Aorta (tissue), 5 donors: ENCODE measurements around the gene ADI1. TPM values are rescaled to one million over a fixed set of nuclear protein-coding genes. Genes with fewer than 3 reads are reported as not detected.
A peak's percentile ranks its signal among the peaks of the same experiment; 100 is the strongest.

Experiments
- ATAC-seq: fragments of 200-7000 bp; cut with Tn5 transposase; one replicate; pipeline ENCODE4 v1.9.1; 2022; ENCODE audit warnings: moderate library complexity; ENCODE audit not compliant: low FRiP score
- DNase-seq, 2 donors: peaks; one replicate each; pipeline ENCODE4 v3.0.0-alpha.2; 2020
- H3K27ac ChIP-seq, 2 donors: one replicate each; pipeline ENCODE4 v1.5.1; 2013; ENCODE audit warnings: low read length in 2 of 2, mild to moderate bottlenecking in 2 of 2, moderate library complexity in 2 of 2, control low read depth in 1 of 2, inconsistent platforms in 1 of 2, low read depth in 1 of 2
- H3K27me3 ChIP-seq, 2 donors: one replicate each; pipeline ENCODE4 v1.6.1; 2013; ENCODE audit warnings: control low read depth in 1 of 2, low read length in 1 of 2, mild to moderate bottlenecking in 1 of 2, moderate library complexity in 1 of 2; ENCODE audit not compliant: insufficient read depth in 2 of 2, control insufficient read depth in 1 of 2
- H3K36me3 ChIP-seq, 2 donors: one replicate each; pipeline ENCODE4 v1.6.1; 2013; ENCODE audit warnings: control low read depth in 1 of 2, low read length in 1 of 2, mild to moderate bottlenecking in 1 of 2; ENCODE audit not compliant: insufficient read depth in 2 of 2, control insufficient read depth in 1 of 2
- H3K4me1 ChIP-seq, 2 donors: one replicate each; pipeline ENCODE4 v1.6.1; 2013; ENCODE audit warnings: low read length in 2 of 2, control low read depth in 1 of 2, mild to moderate bottlenecking in 1 of 2, moderate library complexity in 1 of 2; ENCODE audit not compliant: insufficient read depth in 2 of 2, control insufficient read depth in 1 of 2
- H3K4me3 ChIP-seq, 2 donors: one replicate each; pipeline ENCODE4 v1.5.1; 2013; ENCODE audit warnings: low read length in 2 of 2, control low read depth in 1 of 2, mild to moderate bottlenecking in 1 of 2
- H3K9me3 ChIP-seq: one replicate; pipeline ENCODE4 v1.6.1; 2013; ENCODE audit warnings: mild to moderate bottlenecking, low read length; ENCODE audit not compliant: control insufficient read depth
- WGBS, 2 donors: extraction: QIAGEN DNeasy Blood & Tissue Kit; methylation state at CpG; one replicate each; pipeline ENCODE4 v1.1.7; 2013; 5-methylcytosine and 5-hydroxymethylcytosine counted together
- intact Hi-C, 2 donors: fragments of 100-400 bp; cut with DNase I; formaldehyde crosslinking; loops; one replicate each; pipeline versions ENCODE4 v1.14.2 to v1.15.0; 2022
- polyA plus RNA-seq, 2 donors: library from polyadenylated mRNA; stranded (reverse); fragments of 200-250 nt; gene quantifications; one replicate each; pipeline ENCODE4 v1.2.3, GENCODE V29; 2013
- total RNA-seq, 2 donors: library from RNA; stranded (reverse); fragmentation: NEBNext Ultra II Directional; extraction: Animal tissue kit (Norgen Biotek cat#: 25700); gene quantifications; one replicate each; pipeline ENCODE4 v1.2.1, GENCODE V29; 2021
- donor health status: healthy with polysubstance abuse.
- donor health status: Bipolar disorder and iron deficiency.
- donor health status: DM: no; HTN: no; CAD: no.
- donor health status: DM: no; HTN: no; CAD: no.
- donor health status: DM: yes; HTN: yes; CAD: no.

ADI1 gene
- total and polyA plus RNA-seq, 4 donors, result 63.7 to 206 (median 114) TPM

DNA sequence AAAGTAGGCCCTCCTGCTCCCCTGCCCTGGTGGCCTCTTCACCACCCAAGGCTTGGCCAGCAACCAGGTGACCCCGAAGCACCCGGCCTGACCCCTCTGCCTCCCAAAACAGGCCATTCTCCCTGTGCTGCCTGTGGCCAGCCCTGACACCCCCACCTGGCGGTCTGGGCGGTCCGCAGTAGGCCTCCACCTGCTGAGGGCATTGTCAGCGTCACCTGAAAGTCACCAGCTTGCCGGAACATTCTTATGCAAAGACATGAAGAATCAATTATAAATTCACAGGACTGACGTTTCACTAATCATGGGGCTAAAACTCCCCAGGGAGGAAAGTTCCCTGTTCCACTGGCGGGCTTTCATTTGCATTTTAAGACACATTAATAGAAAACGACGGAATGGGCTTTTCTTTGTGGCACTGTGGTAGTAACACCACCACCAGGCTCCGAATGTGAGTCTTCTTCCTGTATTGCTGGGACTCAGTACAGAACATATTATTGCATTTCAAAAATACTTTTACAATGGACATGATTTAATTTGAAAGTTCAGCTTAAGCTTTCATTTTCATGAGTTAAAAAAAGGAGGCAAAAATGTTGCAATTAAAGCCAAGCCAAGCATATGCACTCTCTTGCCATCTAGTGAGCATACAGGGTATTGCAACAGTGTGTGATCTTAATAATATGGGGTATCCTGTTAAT is 57.4 kb downstream of the ADI1 start:
- intact Hi-C loops, result loop anchor here in 1 of 2 donors (5.0 kb wide), 1 partner anchor 40 kb away; no protein-coding TSS in a partner anchor
- H3K4me1 ChIP-seq, result no peaks in the 10 kb centered on the region
- ATAC-seq, result peak; percentile 62
- H3K36me3 ChIP-seq, result peaks cover 0 to 5% of the 10 kb centered on the region in 2 donors
- no peaks in the 10 kb centered on the region for H3K27me3 ChIP-seq
- DNase-seq, result peak in 1 of 2 donors; percentile 63
- H3K4me3 ChIP-seq, result no peak overlapping the region
- H3K9me3 ChIP-seq, result no peaks in the 10 kb centered on the region
- WGBS, 2 donors, result 46 to 52% methylated on average over 12 of the region's 12 CpGs
- peak overlapping the region in 1 of 2 donors; percentile 57 for H3K27ac ChIP-seq

DNA sequence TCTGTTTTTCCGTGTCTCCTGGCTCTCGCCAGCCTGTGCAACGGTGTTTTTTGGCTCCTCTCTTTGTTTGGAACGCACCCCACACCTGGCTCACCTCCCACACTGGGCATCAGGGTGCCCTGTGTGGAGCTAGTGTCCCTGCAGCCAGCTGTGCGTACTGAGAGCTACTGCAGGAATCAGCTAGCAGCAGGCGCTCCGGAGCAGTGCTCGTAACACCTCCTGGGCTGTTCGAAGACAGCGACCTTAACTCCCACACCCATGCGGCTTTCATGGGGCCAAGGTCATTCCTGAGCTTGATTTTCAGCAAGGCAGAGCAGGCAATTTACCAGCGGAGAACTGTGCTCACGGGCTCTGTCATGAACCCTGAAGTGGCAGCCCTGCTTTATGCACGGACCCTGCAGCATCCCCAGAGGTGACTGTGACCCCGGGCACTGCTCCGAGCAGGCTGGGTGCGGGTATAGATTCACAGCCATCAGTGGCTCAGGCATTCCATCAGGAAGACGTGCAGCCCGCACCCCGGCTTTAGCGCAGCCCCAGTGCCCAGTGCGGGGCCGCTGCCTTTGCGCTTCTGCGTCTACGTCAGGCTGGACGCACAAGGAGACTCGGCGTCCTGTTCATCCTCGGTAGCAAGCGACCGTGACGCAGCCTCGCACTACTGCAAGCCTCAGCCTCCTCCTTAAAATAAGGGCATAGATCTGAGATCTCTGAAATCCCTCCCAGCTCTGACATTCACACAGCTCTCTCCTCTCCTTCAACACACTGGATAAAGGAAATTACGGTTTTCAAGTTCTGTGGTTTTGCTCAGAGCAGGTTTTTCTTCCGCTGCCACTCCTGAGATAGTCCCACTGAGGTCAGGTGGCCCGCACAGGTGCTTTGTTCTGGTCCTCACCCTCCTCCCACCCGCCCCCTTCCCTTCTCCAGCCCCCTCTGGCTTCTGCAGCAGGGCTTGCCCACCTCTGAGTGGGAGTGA is 58.2 kb downstream of the ADI1 start:
- intact Hi-C loops, result loop anchor here in 1 of 2 donors (5.0 kb wide), 1 partner anchor 39 kb away; no protein-coding TSS in a partner anchor
- 78 to 81% methylated on average over 38 of the region's 38 CpGs for WGBS, 2 donors
- Histone ChIP-seq H3K4me1 (no peaks in the 10 kb centered on the region), H3K27me3 (no peaks in the 10 kb centered on the region), H3K36me3 (peaks cover 0 to 5% of the 10 kb centered on the region in 2 donors), H3K4me3 (no peak overlapping the region), H3K27ac (peak overlapping the region in 1 of 2 donors; percentile 57), H3K9me3 (no peaks in the 10 kb centered on the region)
- ATAC-seq, result no peak
- peak in 1 of 2 donors; percentile 61 for DNase-seq

DNA sequence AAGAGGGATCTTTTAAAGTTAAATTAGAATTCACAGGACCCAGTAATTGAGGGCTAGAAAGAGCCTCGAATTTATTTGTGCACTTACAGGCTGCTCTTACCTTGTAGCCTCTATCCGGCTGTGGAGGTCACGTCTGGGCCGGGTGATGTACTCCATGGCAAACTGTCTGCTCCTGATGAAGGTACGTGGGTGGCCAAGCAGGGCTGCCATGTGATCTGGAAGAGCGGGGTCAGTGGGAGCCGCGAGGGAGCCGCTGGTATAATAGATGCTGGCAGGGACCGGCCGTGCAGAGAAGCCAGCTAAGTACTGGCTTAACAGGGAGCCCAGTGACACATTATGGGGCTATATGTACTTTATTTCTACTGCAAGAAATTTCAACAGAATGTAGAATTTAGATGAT is 59.2 kb downstream of the ADI1 start:
- peak in 1 of 2 donors; percentile 45 for DNase-seq
- WGBS, 2 donors, result 74% methylated on average over 11 of the region's 11 CpGs
- H3K4me3 ChIP-seq, result no peak overlapping the region
- H3K36me3 ChIP-seq, result peaks cover 0 to 5% of the 10 kb centered on the region in 2 donors
- ATAC-seq, result no peak
- H3K9me3 ChIP-seq, result no peaks in the 10 kb centered on the region
- no peaks in the 10 kb centered on the region for H3K4me1 ChIP-seq
- H3K27me3 ChIP-seq, result no peaks in the 10 kb centered on the region
- intact Hi-C loops, result loop anchor here in 1 of 2 donors (5.0 kb wide), 1 partner anchor 38 kb away; no protein-coding TSS in a partner anchor
- H3K27ac ChIP-seq, result no peak overlapping the region

GRCh38 chr2:3459185-3460015 is 59.9 kb downstream of the ADI1 start:
- no peak for ATAC-seq
- H3K4me3 ChIP-seq, result no peak overlapping the region
- peaks cover 0 to 8% of the 10 kb centered on the region in 2 donors for H3K36me3 ChIP-seq
- intact Hi-C loops, result loop anchor here in 1 of 2 donors (5.0 kb wide), 1 partner anchor 37 kb away; no protein-coding TSS in a partner anchor
- no peak overlapping the region for H3K27ac ChIP-seq
- H3K27me3 ChIP-seq, result no peaks in the 10 kb centered on the region
- H3K9me3 ChIP-seq, result no peaks in the 10 kb centered on the region
- H3K4me1 ChIP-seq, result no peaks in the 10 kb centered on the region
- DNase-seq, result peak in 1 of 2 donors; percentile 66
- 77 to 84% methylated on average over 23 to 25 of the region's 25 CpGs for WGBS, 2 donors

GRCh38 chr2:3458396-3459184 is 60.7 kb downstream of the ADI1 start:
- Histone ChIP-seq H3K4me1 (no peaks in the 10 kb centered on the region), H3K4me3 (no peak overlapping the region), H3K27me3 (no peaks in the 10 kb centered on the region), H3K9me3 (no peaks in the 10 kb centered on the region), H3K27ac (no peak overlapping the region), H3K36me3 (peaks cover 0 to 8% of the 10 kb centered on the region in 2 donors)
- 88 to 89% methylated on average over 10 of the region's 10 CpGs for WGBS, 2 donors
- no peak for ATAC-seq
- peak in 1 of 2 donors; percentile 51 for DNase-seq
- intact Hi-C loops, result no loop called here

DNA sequence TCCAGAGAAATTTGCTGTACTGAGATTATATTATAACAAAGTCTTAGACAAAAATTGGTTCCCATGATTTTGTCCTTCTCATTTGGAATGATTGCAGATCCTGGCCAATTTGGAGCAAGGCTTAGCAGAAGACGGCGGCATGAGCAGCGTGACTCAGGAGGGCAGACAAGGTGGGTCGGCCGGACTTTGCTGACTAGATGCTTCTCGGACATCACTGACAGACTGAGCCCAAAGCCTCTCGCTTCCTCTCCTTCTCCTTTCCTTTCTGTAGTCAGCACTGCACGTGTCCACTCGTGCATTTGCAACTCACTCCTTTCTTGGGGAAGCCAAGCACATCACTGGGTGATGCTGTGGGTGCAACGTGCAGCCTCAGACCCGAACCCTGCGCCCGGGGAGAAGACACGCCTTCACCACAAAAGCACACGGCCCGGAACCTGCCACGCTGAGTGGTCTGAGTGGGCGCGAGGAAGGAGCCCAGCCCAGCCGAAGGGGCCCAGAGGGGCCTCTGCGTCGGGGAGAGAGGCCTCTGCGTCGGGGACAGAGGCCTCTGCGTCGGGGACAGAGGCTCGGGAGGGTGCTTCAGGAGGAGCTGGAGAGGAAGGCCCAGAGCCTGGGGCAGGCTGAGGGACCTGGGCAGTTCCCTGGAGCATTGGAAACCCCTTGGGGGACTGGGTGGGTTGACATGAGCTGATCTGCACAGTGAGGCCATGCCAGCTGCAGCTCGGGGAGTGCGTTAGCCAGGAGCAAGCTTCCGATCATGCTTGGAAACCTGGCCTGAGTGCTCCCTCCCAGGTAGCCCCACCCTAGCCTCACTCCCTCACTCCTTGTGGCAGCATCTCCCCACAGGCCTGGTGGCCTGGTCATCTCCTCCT is 61.6 kb downstream of the ADI1 start:
- no peak for ATAC-seq
- intact Hi-C loops, result no loop called here
- Histone ChIP-seq H3K4me3 (no peak overlapping the region), H3K27ac (no peak overlapping the region), H3K4me1 (no peaks in the 10 kb centered on the region), H3K36me3 (peaks cover 0 to 8% of the 10 kb centered on the region in 2 donors), H3K27me3 (no peaks in the 10 kb centered on the region), H3K9me3 (no peaks in the 10 kb centered on the region)
- 90 to 91% methylated on average over 30 of the region's 30 CpGs for WGBS, 2 donors
- peak in 1 of 2 donors; percentile 68 for DNase-seq

DNA sequence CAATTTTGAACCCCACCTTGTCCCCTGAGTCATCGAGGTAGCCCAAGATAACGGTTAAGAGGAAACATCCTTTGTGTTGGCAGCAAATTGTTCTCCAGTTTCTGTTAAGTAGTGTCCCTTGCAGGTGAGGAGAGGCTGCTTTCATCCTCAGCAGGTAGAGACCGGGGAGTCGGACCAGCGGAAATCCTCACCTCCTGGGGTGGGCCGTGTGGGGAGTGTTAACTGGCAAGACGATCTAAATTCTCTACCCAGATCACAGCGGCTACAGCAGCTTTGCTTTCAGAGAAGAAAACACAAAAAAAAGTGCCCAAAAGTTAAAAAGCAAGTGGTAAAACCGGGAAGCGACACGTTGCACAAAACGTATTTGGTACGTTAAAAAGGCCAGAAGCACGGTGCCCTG is 63.2 kb downstream of the ADI1 start:
- no peak overlapping the region for H3K4me3 ChIP-seq
- intact Hi-C loops, result no loop called here
- DNase-seq (no peak), ATAC-seq (no peak)
- no peaks in the 10 kb centered on the region for H3K4me1 ChIP-seq
- no peaks in the 10 kb centered on the region for H3K9me3 ChIP-seq
- H3K36me3 ChIP-seq, result peaks cover 0 to 9% of the 10 kb centered on the region in 2 donors
- WGBS, 2 donors, result 96% methylated on average over 14 of the region's 14 CpGs
- H3K27ac ChIP-seq, result no peak overlapping the region
- H3K27me3 ChIP-seq, result no peaks in the 10 kb centered on the region
